TTC549 (cell line): Measurements from ENCODE around the gene SOD3.

Source experiments
- FAIRE-seq: peaks from 2 replicates; lab custom pipeline; 2012; peaks lifted over from hg19 to GRCh38; lab: Jason Lieb, UNC

The SOD3 gene

GRCh38 chr4:24794916-24795665, at the start of gene SOD3:
Gene SOD3, plus strand, starts transcription at chr4:24795573. Its CDS starts 3,949 bp downstream, at chr4:24799522.
- no peak for FAIRE-seq

DNA sequence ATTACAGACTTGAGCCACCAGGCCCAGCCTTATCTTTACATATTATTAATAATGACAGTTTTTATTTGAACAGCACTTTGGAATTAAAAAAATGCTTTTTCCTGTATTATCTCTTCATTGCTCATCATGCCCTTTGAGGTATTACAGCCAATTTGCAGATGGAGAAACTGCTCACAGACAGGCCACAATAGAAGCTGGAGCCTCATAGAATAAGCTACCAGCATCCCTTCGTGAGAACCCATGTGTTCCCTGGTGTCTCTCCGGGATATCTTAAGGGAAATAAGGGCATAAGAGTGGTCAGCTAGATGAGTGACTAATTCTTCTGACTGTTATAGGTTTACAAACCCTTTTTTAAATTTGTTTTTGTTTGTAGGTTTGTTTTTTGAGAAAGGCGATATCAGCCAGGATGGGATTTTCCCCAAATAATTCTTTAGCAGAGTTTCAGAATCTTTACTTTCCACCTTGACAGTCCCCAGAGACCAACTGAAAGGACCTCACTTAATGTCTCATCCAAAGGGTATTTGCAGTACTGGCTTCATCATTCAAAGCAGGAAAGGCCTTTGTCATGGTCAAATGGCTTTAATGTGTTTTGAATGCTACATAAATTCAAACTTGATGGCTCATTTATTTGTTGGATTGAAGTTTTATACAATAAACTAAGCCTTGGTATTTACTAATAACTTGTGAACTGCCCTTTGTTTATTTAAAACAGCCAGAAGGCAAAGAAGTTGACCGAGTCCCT, 48.0 kb upstream of the SOD3 start:
- FAIRE-seq, result no peak

GRCh38 chr4:24748023-24748422, 47.4 kb upstream of the SOD3 start:
- no peak for FAIRE-seq

DNA sequence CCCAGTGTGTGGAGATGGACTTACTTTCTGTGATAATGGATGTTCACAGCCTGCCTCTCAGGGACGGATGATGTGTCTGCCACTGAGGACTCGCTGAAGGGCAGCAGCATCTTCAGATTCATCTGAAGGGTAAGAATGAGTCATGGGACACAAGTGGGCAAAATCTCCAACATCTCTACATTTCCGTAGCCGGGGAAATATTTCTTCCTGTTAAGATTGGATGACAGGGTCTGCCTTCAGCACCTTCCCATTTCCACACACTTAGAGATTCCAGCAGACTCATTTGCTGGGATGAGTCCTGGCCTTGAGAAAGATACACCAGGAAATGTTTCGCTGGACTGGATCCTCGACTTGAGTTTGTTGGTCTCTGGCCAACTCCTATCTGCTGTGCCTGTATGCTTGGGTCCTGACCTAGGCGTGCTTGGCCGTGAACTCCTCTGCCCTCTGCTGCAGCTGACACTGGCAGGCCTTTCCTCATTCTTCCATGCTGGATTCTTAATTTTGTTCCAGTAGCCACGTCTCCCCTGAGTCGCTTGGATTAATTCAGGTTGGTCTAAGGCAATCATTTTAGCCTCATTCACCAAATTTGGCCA, 46.5 kb upstream of the SOD3 start:
- FAIRE-seq, result no peak

- FAIRE-seq, result no peak
Measured at GRCh38 chr4:24750106-24750505, 45.3 kb upstream of the SOD3 start.

GRCh38 chr4:24751926-24752539, 43.3 kb upstream of the SOD3 start:
- FAIRE-seq, result no peak

DNA sequence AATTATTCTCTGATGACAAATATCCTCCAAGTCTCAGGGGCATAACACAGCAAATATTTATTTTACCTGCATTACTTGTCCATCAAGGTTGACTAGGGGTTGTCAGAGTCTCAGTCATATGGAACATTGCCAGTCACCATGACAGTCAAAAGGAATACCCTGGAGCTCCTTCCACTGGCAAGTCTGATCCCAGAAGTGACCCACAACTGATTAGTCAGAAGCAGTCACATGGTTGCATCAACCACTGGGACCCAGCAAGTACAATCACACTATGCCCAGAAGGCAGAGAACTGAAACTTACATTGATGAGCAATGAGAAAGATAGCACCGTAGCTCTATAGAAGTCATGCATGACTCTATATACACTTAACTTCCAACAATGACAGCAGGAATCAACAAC, 41.9 kb upstream of the SOD3 start:
- FAIRE-seq, result no peak

- FAIRE-seq, result no peak
Measured at GRCh38 chr4:24754571-24754970, 40.8 kb upstream of the SOD3 start.

DNA sequence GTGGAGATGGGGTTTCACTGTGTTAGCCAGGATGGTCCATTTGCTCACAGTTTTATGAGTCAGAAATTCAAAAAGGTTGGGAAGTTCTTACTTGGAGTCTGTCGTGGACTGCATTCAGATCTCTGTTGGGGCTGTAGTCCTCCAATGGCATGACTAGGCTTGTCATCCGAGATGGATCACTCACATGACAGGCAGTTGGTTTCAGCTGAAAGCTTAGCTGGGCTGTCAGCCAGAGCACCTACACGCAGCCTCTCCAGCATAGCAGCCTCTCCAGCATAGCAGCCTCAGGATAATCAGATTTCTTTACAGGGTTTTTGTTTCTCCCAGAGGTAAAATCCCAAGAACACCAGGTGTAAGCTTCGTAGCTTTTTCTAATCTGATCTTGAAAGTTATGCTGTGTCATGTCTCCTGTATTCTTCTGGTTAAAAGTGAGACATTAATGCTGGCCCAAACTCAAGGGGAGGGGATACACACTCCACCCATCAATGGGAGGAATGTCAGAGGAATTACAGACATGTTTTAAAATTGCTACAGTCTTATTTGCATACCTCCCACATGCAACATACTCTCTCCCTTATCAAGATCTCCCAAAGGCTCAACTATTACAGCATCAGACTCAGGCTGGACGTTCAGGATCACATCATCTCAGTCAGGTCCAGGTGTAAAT, 31.6 kb upstream of the SOD3 start:
- no peak for FAIRE-seq

- FAIRE-seq, result no peak
Measured at GRCh38 chr4:24764345-24764744, 31.0 kb upstream of the SOD3 start.

- FAIRE-seq, result no peak
Measured at GRCh38 chr4:24765376-24765988, 29.9 kb upstream of the SOD3 start.

- FAIRE-seq, result no peak
Measured at GRCh38 chr4:24768006-24768405, 27.4 kb upstream of the SOD3 start.

DNA sequence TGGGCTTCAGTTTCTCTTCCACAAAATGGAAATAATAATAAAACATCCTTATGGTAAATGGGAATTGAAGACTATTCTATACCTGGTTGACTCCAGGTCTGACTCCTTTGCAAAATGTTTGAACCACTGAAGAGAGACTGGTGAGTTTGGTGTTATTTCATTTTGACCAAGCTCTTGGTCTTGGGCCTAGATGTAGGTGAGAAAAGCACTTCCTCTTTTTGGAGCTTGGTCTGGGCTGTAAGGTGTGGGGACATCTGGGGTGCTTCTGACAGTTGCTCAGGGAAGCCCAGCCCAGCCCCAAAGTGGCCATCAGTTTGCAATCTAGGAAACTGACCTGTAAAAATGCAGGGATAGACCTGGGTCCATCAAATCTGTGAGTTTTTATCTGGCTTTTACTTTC, 26.8 kb upstream of the SOD3 start:
- no peak for FAIRE-seq

DNA sequence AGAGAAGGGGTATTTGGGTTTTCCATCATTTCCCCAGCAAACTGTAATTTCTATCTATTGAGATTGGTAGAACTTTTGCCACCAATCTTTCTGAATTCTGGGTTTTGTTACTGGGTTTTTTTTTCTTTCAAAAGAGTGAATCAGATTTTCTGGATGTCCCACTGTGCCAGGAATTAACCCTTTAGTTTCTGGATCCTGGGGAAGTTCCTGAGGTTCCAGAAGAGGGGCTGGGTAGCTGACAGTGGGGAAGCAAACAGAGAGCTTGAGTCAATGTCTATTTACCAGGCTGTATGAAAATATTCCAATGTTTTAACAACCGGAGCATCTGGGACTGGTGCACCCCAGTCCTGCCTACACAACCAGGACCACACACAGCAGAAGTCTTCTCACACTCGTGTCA, 25.8 kb upstream of the SOD3 start:
- no peak for FAIRE-seq

DNA sequence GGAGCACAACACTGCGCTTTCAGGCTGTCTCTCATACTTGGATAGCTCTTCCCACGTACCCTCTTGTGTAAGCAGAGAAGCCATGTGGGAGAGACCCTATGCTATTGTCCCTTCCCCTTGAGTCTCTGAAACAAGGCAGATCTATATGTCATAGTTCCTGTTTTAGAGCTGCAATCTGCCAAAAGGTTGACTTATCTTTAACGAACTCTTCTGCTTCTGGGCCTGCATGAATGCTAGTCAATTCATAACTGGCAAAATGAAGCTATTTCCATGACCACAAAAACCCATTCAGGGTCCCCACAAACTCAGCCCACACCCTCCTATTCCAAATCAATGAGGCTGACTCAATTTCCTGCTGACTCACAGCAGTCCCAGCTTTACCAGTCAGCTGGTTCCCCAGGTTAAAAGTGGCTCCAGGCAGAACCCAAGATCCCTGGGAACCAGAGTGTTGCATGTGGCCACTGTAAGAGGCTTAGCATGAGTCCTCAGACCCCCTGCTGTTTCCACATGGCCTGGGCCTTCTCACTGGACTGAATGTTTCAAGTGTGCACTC, 25.3 kb upstream of the SOD3 start:
- no peak for FAIRE-seq

GRCh38 chr4:24770667-24771066, 24.7 kb upstream of the SOD3 start:
- FAIRE-seq, result no peak

GRCh38 chr4:24771241-24771640, 24.1 kb upstream of the SOD3 start:
- FAIRE-seq, result no peak

DNA sequence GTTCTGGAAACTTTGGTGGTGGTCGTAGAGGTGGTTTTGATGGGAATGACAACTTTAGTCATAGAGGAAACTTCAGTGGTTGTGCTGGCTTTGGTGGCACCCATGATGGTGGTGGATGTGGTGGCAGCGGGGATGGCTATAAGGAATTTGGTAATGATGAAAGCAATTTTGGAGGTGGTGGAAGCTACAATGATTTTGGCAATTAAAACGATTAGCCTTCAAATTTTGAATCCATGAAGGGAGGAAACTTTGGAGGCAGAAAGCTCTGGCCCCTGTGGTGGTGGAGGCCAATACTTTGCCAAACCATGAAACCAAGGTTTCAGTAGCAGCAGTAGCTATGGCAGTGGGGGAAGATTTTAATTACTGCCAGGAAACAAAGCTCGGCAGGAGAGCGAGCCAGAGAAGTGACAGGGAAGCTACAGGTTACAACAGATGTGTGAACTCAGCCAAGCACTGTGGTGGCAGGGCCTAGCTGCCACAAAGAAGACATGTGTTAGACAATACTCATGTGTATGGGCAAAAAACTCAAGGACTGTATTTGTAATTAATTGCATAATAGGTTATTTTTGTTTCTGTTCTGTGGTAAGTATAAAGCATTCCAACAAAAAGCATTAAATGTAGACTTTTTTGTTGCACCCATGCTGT, 23.2 kb upstream of the SOD3 start:
- no peak for FAIRE-seq

GRCh38 chr4:24772952-24773351, 22.4 kb upstream of the SOD3 start:
- FAIRE-seq, result no peak

DNA sequence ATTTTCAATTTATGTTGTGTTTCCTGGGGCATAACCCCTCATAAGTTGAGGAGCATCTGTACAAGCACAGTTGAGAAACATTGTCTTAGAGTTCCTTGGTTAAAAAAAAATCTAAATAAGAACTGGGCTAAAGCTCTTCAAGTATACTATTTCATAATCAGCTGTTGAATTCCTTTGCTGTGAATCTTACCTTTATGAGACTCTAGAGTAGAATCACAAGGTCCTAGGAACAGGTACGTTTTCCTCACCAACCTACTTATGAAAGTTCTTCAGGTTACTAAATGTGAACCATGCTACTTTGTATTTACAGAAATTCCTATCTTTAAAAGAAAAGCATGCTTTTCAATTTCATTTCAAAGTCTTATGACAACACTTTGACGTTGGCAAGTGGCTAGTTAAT, 20.9 kb upstream of the SOD3 start:
- FAIRE-seq, result no peak

DNA sequence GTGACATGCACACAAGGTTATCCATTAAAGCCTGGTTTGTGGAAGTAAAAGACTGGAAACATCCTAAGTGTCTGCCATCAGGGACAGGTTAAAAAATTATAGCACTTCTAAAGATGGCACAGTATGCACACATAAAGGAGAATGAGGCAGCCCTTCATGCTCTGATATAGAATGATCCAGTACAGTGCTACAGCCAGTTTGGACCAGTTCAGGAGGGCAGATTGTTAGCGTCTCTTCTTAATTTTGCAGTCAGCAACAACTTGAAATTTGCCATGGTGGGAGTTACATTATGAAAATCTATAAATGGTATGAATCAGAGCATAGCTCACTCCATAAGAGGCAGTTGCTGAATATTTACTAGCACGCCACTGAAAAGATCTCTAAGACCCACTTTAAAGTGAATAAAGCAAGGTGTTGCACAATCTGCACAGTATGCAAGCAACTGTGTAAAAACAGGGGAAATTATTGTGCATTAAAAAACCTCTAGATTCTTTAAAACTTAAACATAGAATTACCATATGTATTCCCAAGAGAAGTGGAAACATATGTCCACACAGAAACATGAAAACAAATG, 20.3 kb upstream of the SOD3 start:
- FAIRE-seq, result no peak
